ENCODE measurements around the gene PRR5L.

GRCh38 chr11:36282926-36283325 is 13.2 kb upstream of the PRR5L start:
- TF ChIP-seq CTCF (optimal IDR thresholded peaks at IDR 0.05 in 1 of 3, IDR thresholded peaks at IDR 0.05 in 1 of 3, conservative IDR thresholded peaks at IDR 0.05 in 1 of 3; ENCODE audit: extremely low read depth in 1 of 3, insufficient read depth in 2 of 3, low read length in 3 of 3) (no peak), EZH2 (IDR thresholded peaks at IDR 0.05; ENCODE audit: low read length) (no peak)
